GM12892 (cell line): Measurements from ENCODE around the gene MGAT5.

Source experiments
- POLR2A ChIP-seq: IDR thresholded peaks from 2 replicates; pipeline ENCODE4 v1.6.1; 2011; ENCODE audit warnings: low read depth, low read length, control low read depth
- POLR2AphosphoS5 ChIP-seq: IDR thresholded peaks from 2 replicates; pipeline ENCODE4 v1.6.1; 2011; ENCODE audit warnings: low read depth, low read length, control low read depth

- no peak for TF ChIP-seq POLR2AphosphoS5
- no peak for TF ChIP-seq POLR2A
Observed at GRCh38 chr2:134445116-134445515, 191.2 kb downstream of the MGAT5 start.
